Ishikawa (cell line): ENCODE data around the gene SLC44A1.

Experiments used
- CEBPB ChIP-seq: IDR thresholded peaks from 2 replicates; pipeline ENCODE4 v1.6.1; 2012
- CREB1 ChIP-seq: IDR thresholded peaks from 2 replicates; pipeline ENCODE4 v1.6.1; 2012; ENCODE audit warnings: low read depth
- EP300 ChIP-seq: IDR thresholded peaks from 2 replicates; pipeline ENCODE4 v1.6.1; 2012; ENCODE audit warnings: borderline replicate concordance
- FOXM1 ChIP-seq: IDR thresholded peaks from 2 replicates; pipeline ENCODE4 v1.6.1; 2012; ENCODE audit warnings: low read depth, borderline replicate concordance
- NFIC ChIP-seq: IDR thresholded peaks from 2 replicates; pipeline ENCODE4 v1.6.1; 2012
- RAD21 ChIP-seq: IDR thresholded peaks from 2 replicates; pipeline ENCODE4 v1.6.1; 2012; ENCODE audit warnings: low read depth
- TAF1 ChIP-seq: IDR thresholded peaks from 2 replicates; pipeline ENCODE4 v1.6.1; 2012; ENCODE audit warnings: low read depth, mild to moderate bottlenecking
- TCF12 ChIP-seq: IDR thresholded peaks from 2 replicates; pipeline ENCODE4 v1.6.1; 2012; ENCODE audit warnings: low read depth
- TEAD4 ChIP-seq: IDR thresholded peaks from 2 replicates; pipeline ENCODE4 v1.6.1; 2012
- TF ChIP-seq, protein P1 (sequence below): IDR thresholded peaks from 2 replicates; pipeline ENCODE4 v1.6.1; 2012; ENCODE audit warnings: low read depth, mild to moderate bottlenecking
- TF ChIP-seq, protein P2 (sequence below): IDR thresholded peaks from 2 replicates; pipeline ENCODE4 v1.6.1; 2012
- TF ChIP-seq, protein P3 (sequence below): IDR thresholded peaks from 2 replicates; pipeline ENCODE4 v1.6.1; 2012

DNA sequence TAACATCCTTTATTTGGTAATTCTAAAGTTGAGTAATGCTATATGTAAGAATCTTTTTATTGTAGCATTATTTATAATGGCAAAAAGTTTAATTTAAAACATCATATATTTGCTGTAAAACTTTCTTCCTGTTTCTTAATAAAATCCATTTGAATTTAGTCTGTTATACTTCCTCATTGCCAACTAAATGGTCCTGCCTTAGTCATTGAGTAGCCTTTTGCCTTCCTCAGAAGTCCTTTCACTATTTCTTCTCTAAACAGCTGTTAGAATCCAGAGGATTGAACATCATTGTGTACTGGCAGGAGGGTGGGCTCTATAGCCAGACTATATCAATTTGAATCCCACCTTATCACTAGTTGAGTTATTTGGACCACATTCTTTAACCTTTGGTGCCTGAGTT, 11.0 kb downstream of the SLC44A1 start:
- TF ChIP-seq CREB1 = no peak
- TF ChIP-seq CEBPB = no peak
- TF ChIP-seq, protein P1, sequence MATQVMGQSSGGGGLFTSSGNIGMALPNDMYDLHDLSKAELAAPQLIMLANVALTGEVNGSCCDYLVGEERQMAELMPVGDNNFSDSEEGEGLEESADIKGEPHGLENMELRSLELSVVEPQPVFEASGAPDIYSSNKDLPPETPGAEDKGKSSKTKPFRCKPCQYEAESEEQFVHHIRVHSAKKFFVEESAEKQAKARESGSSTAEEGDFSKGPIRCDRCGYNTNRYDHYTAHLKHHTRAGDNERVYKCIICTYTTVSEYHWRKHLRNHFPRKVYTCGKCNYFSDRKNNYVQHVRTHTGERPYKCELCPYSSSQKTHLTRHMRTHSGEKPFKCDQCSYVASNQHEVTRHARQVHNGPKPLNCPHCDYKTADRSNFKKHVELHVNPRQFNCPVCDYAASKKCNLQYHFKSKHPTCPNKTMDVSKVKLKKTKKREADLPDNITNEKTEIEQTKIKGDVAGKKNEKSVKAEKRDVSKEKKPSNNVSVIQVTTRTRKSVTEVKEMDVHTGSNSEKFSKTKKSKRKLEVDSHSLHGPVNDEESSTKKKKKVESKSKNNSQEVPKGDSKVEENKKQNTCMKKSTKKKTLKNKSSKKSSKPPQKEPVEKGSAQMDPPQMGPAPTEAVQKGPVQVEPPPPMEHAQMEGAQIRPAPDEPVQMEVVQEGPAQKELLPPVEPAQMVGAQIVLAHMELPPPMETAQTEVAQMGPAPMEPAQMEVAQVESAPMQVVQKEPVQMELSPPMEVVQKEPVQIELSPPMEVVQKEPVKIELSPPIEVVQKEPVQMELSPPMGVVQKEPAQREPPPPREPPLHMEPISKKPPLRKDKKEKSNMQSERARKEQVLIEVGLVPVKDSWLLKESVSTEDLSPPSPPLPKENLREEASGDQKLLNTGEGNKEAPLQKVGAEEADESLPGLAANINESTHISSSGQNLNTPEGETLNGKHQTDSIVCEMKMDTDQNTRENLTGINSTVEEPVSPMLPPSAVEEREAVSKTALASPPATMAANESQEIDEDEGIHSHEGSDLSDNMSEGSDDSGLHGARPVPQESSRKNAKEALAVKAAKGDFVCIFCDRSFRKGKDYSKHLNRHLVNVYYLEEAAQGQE = no peak
- no peak for TF ChIP-seq TAF1
- no peak for TF ChIP-seq EP300
- TF ChIP-seq, protein P2, sequence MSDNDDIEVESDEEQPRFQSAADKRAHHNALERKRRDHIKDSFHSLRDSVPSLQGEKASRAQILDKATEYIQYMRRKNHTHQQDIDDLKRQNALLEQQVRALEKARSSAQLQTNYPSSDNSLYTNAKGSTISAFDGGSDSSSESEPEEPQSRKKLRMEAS = no peak
- no peak for TF ChIP-seq FOXM1
- TF ChIP-seq TCF12 = no peak
- no peak for TF ChIP-seq NFIC
- TF ChIP-seq, protein P3, sequence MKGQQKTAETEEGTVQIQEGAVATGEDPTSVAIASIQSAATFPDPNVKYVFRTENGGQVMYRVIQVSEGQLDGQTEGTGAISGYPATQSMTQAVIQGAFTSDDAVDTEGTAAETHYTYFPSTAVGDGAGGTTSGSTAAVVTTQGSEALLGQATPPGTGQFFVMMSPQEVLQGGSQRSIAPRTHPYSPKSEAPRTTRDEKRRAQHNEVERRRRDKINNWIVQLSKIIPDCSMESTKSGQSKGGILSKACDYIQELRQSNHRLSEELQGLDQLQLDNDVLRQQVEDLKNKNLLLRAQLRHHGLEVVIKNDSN = no peak
- no peak for TF ChIP-seq RAD21
- no peak for TF ChIP-seq TEAD4
